MM.1S (cell line): Measurements from ENCODE around the gene UGT2B17.

Experiments used
- DNase-seq: peaks from one replicate; pipeline ENCODE4 v3.0.0-alpha.2; 2015
- H2AFZ ChIP-seq: fragments of 300-600 bp; sonication (generic); 2 replicates; pipeline ENCODE4 v1.6.0; 2016; ENCODE audit warnings: antibody characterized with exemption, low read length
- H3F3A ChIP-seq: fragments of 300-600 bp; sonication (generic); 2 replicates; pipeline ENCODE4 v1.6.1; 2016; ENCODE audit warnings: mild to moderate bottlenecking, antibody characterized with exemption, low read length, moderate library complexity, mixed read lengths; ENCODE audit not compliant: insufficient read depth
- H3K27ac ChIP-seq: fragments of 300-600 bp; sonication (generic); 2 replicates; pipeline ENCODE4 v1.5.1; 2016; ENCODE audit warnings: mild to moderate bottlenecking, low read length
- H3K27me3 ChIP-seq: fragments of 300-600 bp; sonication (generic); replicated peaks from 2 replicates; pipeline ENCODE4 v1.6.0; 2016; ENCODE audit warnings: low read length; ENCODE audit not compliant: insufficient read depth
- H3K36me3 ChIP-seq: fragments of 300-600 bp; sonication (generic); replicated peaks from 2 replicates; pipeline ENCODE4 v1.6.1; 2016; ENCODE audit warnings: mild to moderate bottlenecking, low read length, mixed read lengths; ENCODE audit not compliant: insufficient read depth
- H3K4me1 ChIP-seq: fragments of 300-600 bp; sonication (generic); 2 replicates; pipeline ENCODE4 v1.6.1; 2016; ENCODE audit warnings: low read length, mixed read lengths
- H3K4me2 ChIP-seq: fragments of 300-600 bp; sonication (generic); 2 replicates; pipeline ENCODE4 v1.6.0; 2016; ENCODE audit warnings: low read depth, low read length
- H3K4me3 ChIP-seq: fragments of 300-600 bp; sonication (generic); 2 replicates; pipeline ENCODE4 v1.5.1; 2016; ENCODE audit warnings: low read length, mixed read lengths
- H3K79me2 ChIP-seq: fragments of 300-600 bp; sonication (generic); 2 replicates; pipeline ENCODE4 v1.6.1; 2016; ENCODE audit warnings: mixed run types, low read length, mixed read lengths
- H3K9ac ChIP-seq: fragments of 300-600 bp; sonication (generic); 2 replicates; pipeline ENCODE4 v1.6.1; 2016; ENCODE audit warnings: low read length, mixed read lengths
- H3K9me2 ChIP-seq: fragments of 300-600 bp; sonication (generic); replicated peaks from 2 replicates; pipeline ENCODE4 v1.6.1; 2016; ENCODE audit warnings: mild to moderate bottlenecking, low read length, mixed read lengths; ENCODE audit not compliant: insufficient read depth
- H3K9me3 ChIP-seq: fragments of 300-600 bp; sonication (generic); replicated peaks from 2 replicates; pipeline ENCODE4 v1.6.1; 2016; ENCODE audit warnings: mild to moderate bottlenecking, low read length, mixed read lengths; ENCODE audit not compliant: insufficient read depth
- H4K20me1 ChIP-seq: fragments of 300-600 bp; sonication (generic); 2 replicates; pipeline ENCODE4 v1.6.1; 2016; ENCODE audit warnings: mild to moderate bottlenecking, low read length, moderate library complexity, mixed read lengths; ENCODE audit not compliant: insufficient read depth
- CTCF ChIP-seq: fragments of 300-600 bp; sonication (generic); IDR thresholded peaks from 2 replicates; pipeline ENCODE4 v1.5.1; 2016; ENCODE audit warnings: antibody characterized with exemption, low read length, mixed read lengths
- EZH2 ChIP-seq: fragments of 300-600 bp; sonication (generic); optimal IDR thresholded peaks from 2 replicates; pipeline ENCODE3; 2017; ENCODE audit warnings: low read depth, mild to moderate bottlenecking, antibody characterized with exemption, low read length, mixed read lengths
- EZH2phosphoT487 ChIP-seq: fragments of 300-600 bp; sonication (generic); IDR thresholded peaks from 2 replicates; pipeline ENCODE4 v1.6.1; 2018; ENCODE audit warnings: antibody characterized with exemption, low read length

Gene UGT2B17

GRCh38 chr4:68592673-68593072, 16.6 kb upstream of the UGT2B17 start:
- DNase-seq, result no peak
- H3K4me1 ChIP-seq, result 0 out of 2 replicates have a peak, but pooled peaks cover 5% of the 10 kb centered on the region
- H3K36me3 ChIP-seq, result no peaks in the 10 kb centered on the region
- no peaks in the 10 kb centered on the region for H3K27me3 ChIP-seq
- H3F3A ChIP-seq, result no peaks in the 10 kb centered on the region
- no peak overlapping the region for H2AFZ ChIP-seq
- H3K4me3 ChIP-seq, result no peak overlapping the region
- TF ChIP-seq EZH2 (no peak), CTCF (no peak)
- H3K27ac ChIP-seq, result no peak overlapping the region
- H4K20me1 ChIP-seq, result no peaks in the 10 kb centered on the region
- no peak overlapping the region for H3K4me2 ChIP-seq
- no peaks in the 10 kb centered on the region for H3K9me2 ChIP-seq
- H3K79me2 ChIP-seq, result no peaks in the 10 kb centered on the region
- H3K9me3 ChIP-seq, result no peaks in the 10 kb centered on the region
- H3K9ac ChIP-seq, result no peak overlapping the region

- TF ChIP-seq CTCF (no peak), EZH2 (no peak), EZH2phosphoT487 (no peak)
- no peak overlapping the region for H3K4me2 ChIP-seq
These were observed 15.1 kb upstream of the UGT2B17 start for GRCh38 chr4:68591204-68591603.

GRCh38 chr4:68589790-68590189, 13.7 kb upstream of the UGT2B17 start:
- Histone ChIP-seq H3K9ac (no peak overlapping the region), H3K27ac (no peak overlapping the region), H3K9me3 (no peaks in the 10 kb centered on the region), H3K4me1 (0 out of 2 replicates have a peak, but pooled peaks cover 5% of the 10 kb centered on the region), H4K20me1 (no peaks in the 10 kb centered on the region), H3F3A (no peaks in the 10 kb centered on the region), H3K4me3 (no peak overlapping the region), H3K4me2 (no peak overlapping the region), H3K79me2 (no peaks in the 10 kb centered on the region), H3K36me3 (no peaks in the 10 kb centered on the region), H3K27me3 (no peaks in the 10 kb centered on the region), H3K9me2 (no peaks in the 10 kb centered on the region), H2AFZ (no peak overlapping the region)
- DNase-seq, result no peak
- TF ChIP-seq EZH2 (no peak), CTCF (no peak), EZH2phosphoT487 (no peak)

More at GRCh38 chr4:68591204-68591603, 15.1 kb upstream of the UGT2B17 start:
- Histone ChIP-seq H3K4me1 (0 out of 2 replicates have a peak, but pooled peaks cover 5% of the 10 kb centered on the region), H3K9ac (no peak overlapping the region), H3K79me2 (no peaks in the 10 kb centered on the region), H2AFZ (no peak overlapping the region), H3K27me3 (no peaks in the 10 kb centered on the region), H3K4me3 (no peak overlapping the region), H3F3A (no peaks in the 10 kb centered on the region), H3K36me3 (no peaks in the 10 kb centered on the region), H4K20me1 (no peaks in the 10 kb centered on the region), H3K27ac (no peak overlapping the region), H3K9me2 (no peaks in the 10 kb centered on the region), H3K9me3 (no peaks in the 10 kb centered on the region)
- DNase-seq, result no peak
